ENCODE results near the gene ATP8B1. TPM values are rescaled to one million over a fixed set of nuclear protein-coding genes. Genes with fewer than 3 reads are reported as not detected.
A peak's percentile ranks its signal among the peaks of the same experiment; 100 is the strongest.

The ATP8B1 gene
- total RNA-seq, 2 donors from 2014 or later, result 6.0 to 13.0 TPM

DNA sequence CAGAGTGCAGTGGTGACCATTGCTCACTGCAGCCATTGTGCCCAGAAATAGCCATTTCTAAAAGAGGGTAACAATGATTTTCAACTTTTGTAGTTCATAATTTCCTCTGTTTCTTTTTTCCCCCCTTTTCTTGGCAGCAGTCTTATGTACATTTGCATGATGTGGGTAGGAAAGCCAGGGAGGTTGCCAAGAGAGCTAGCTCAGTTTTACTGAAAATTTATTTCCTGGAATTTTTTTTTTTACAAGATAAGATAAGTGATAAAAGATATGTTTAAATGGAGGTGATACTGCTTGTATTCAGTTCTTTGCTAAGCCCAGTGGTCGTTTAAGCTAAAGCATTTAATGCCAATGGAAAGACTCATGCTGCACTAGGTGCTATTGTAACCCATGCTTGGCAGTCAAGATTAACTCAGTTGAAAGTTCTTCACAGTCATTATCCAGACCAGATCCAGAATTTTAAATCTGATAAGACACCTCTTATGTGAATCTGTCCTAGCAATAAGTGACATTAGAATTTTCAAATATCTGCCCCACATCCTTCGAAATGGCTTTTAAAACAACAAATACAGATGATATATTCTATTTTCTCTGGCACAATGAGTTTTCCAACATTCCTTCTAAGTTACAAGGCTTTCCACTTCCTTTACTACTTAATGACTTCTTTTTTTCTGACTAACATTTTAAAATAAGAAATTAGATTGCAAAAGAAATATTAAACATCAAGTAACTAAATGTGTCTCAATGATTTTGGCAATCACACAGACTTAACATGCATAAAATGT is 4.4 kb upstream of the ATP8B1 start:
- TF ChIP-seq CTCF (IDR thresholded peaks at IDR 0.05), result no peak
- peak overlapping the region; percentile 51 to 70 for H3K27ac ChIP-seq
- peak; percentile 28 for DNase-seq (ENCODE audit: low spot score)
- peaks cover 0 to 37% of the 10 kb centered on the region in 2 donors for H3K4me1 ChIP-seq
- H3K4me3 ChIP-seq, result no peak overlapping the region
- H3K27me3 ChIP-seq, result no peaks in the 10 kb centered on the region
- H3K36me3 ChIP-seq, result no peaks in the 10 kb centered on the region
- H3K9me3 ChIP-seq, result peaks cover 5 to 7% of the 10 kb centered on the region in 2 donors

- peak; percentile 71 for DNase-seq (ENCODE audit: low spot score)
- Histone ChIP-seq H3K4me1 (peaks cover 0 to 43% of the 10 kb centered on the region in 2 donors), H3K9me3 (peaks cover 1 to 4% of the 10 kb centered on the region in 2 donors), H3K27me3 (no peaks in the 10 kb centered on the region), H3K36me3 (no peaks in the 10 kb centered on the region), H3K4me3 (no peak overlapping the region), H3K27ac (peak overlapping the region; percentile 51 to 70)
- no peak for TF ChIP-seq CTCF (IDR thresholded peaks at IDR 0.05)
Observed at GRCh38 chr18:57806978-57807285, 3.8 kb upstream of the ATP8B1 start.

DNA sequence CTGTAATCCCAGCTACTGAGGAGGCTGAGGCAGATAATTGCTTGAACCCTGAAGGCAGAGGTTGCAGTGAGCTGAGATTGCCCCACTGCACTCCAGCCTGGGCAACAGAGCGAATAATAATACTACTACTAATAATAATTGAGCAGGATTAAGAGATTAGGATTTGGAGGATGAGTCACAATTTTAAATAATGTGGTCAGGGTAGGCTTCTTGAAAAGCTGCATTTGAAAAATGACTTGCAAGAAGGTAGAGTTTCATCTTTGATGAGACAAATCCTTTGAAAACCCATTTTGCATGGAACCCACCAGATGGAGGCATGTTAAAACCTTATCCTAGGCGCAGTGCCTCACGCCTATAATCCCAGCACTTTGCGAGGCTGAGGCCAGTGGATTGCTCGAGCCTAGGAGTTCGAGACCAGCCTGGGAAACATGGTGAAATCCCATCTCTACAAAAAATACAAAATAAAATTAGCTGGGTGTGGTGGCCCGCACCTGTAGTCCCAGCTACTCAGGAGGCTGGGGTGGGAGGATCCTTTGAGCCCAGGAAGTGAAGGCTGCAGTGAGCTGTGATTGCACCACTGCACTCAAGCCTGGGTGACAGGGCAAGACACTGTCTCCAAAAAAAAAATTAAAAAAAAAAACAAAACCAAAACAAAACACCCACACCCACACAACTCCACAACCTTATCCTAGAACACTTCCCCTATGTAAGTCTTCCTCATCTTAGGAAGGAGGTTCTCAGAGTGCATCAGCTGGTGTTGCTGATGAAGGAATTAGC is 3.3 kb upstream of the ATP8B1 start:
- no peak overlapping the region for H3K4me3 ChIP-seq

GRCh38 chr18:57805117-57805516 is 2.0 kb upstream of the ATP8B1 start:
- peak; percentile 57 for DNase-seq (ENCODE audit: low spot score)
- TF ChIP-seq CTCF (IDR thresholded peaks at IDR 0.05), result no peak
- no peaks in the 10 kb centered on the region for H3K36me3 ChIP-seq

More for the DNA sequence above, 3.3 kb upstream of the ATP8B1 start:
- DNase-seq (ENCODE audit: low spot score), result peak; percentile 50
- H3K9me3 ChIP-seq, result no peaks in the 10 kb centered on the region
- no peaks in the 10 kb centered on the region for H3K27me3 ChIP-seq
- peak overlapping the region; percentile 51 to 70 for H3K27ac ChIP-seq
- H3K4me1 ChIP-seq, result peaks cover 0 to 47% of the 10 kb centered on the region in 2 donors
- no peak for TF ChIP-seq CTCF (IDR thresholded peaks at IDR 0.05)
- no peaks in the 10 kb centered on the region for H3K36me3 ChIP-seq

GRCh38 chr18:57804557-57804956 is 1.4 kb upstream of the ATP8B1 start:
- Histone ChIP-seq H3K4me1 (peaks cover 0 to 52% of the 10 kb centered on the region in 2 donors), H3K27ac (no peak overlapping the region)
- no peak for TF ChIP-seq CTCF (IDR thresholded peaks at IDR 0.05)

More at GRCh38 chr18:57805117-57805516, 2.0 kb upstream of the ATP8B1 start:
- Histone ChIP-seq H3K27me3 (no peaks in the 10 kb centered on the region), H3K4me3 (no peak overlapping the region), H3K4me1 (peaks cover 0 to 52% of the 10 kb centered on the region in 2 donors), H3K9me3 (no peaks in the 10 kb centered on the region), H3K27ac (no peak overlapping the region)

More at GRCh38 chr18:57804557-57804956, 1.4 kb upstream of the ATP8B1 start:
- H3K36me3 ChIP-seq, result no peaks in the 10 kb centered on the region
- H3K27me3 ChIP-seq, result no peaks in the 10 kb centered on the region
- DNase-seq (ENCODE audit: low spot score), result no peak
- H3K9me3 ChIP-seq, result no peaks in the 10 kb centered on the region
- H3K4me3 ChIP-seq, result no peak overlapping the region
